HG02798 (cell line): ENCODE data around the gene COL24A1.

Experiments used
- ATAC-seq: cut with Tn5 transposase; IDR thresholded peaks from one replicate; pipeline ENCODE4 v1.9.1; 2021; ENCODE audit warnings: mild to moderate bottlenecking; ENCODE audit not compliant: unreplicated experiment, poor library complexity

Gene COL24A1

GRCh38 chr1:86156566-86157455 is at the start of gene COL24A1:
COL24A1 (minus strand) TSS chr1:86156772; CDS start chr1:86156396, 376 bp downstream.
- ATAC-seq: no peak

DNA sequence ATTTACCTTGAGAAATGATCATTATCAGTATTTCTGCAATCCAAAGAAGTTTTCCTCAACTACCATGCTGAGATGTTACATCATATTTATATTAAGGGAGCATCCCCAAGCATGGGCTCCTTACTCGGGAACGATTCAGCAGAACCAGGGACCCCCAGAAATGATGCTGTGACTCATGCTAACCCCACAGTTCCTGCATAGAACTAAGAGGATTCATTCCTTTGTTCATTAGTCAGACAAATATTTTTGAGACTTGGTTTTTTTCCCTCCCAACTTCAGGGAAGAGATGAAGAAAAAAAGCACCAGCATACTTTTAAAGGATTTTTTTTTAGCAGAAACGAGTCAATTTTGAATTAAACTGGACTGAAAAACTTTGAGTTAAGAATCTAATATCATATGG is 49.2 kb upstream of the COL24A1 start:
- ATAC-seq: no peak

DNA sequence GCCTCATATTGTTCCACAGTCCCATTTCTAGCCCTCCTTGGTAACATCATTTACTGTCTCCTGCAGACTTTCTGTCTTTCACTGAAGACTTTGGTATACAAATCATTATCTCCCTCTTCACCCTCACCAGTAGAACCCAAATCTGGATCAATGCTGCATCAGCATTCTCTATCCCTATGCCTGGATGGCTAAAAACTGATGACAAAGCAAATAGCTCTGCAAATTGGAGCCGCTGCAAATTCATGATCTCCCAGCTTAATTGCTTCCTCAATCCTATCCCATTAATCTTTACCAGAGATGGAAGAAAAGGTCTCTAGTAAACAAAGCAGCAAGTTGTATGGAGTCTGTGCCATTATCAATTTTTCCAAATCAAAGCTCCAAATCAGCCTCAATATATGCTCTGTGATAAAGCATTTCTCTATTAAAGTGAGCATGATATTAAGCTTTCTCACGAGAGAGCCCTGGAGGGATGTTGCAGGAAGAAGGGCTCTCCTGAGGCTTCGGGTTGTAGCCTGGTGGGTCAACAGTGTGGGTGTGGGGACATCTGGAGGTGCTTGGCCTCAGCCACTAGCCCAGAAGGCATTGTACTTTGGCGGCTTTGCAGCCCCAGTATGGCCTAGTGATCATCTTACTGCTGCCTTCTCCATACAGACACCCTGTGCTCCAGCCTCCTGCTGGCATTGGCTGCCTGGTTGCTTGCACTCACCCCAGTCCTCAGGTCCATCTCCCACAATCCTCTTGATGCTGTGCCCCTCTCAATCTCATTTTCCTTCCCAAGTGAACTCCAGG is 46.2 kb upstream of the COL24A1 start:
- no peak for ATAC-seq

- ATAC-seq: no peak
Measured at GRCh38 chr1:86201311-86201710, 44.7 kb upstream of the COL24A1 start.

GRCh38 chr1:86200901-86201300 is 44.3 kb upstream of the COL24A1 start:
- ATAC-seq: no peak

GRCh38 chr1:86197206-86197855 is 40.8 kb upstream of the COL24A1 start:
- no peak for ATAC-seq

DNA sequence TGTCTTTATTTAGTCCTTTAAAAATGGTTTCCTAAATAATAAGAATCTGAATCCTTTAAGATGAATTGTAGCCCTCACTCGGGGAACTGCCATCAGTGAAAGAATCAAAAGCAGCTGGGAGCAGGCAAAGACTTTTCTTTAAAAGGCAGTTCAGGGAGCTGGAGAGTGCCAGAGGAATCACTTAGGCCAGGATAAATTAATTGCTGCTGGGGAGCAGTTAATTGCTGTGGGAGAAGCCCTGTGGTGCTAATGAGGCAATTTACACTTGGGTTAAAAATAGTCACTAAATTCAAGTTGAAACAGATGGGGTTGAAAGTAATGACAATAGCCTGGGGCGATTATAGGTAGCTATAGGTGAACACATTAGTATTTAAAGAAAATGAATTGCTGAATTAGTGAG is 38.7 kb upstream of the COL24A1 start:
- ATAC-seq: no peak

- no peak for ATAC-seq
Measured at GRCh38 chr1:86194491-86195034, 38.0 kb upstream of the COL24A1 start.

- ATAC-seq: no peak
Measured at GRCh38 chr1:86192417-86192816, 35.8 kb upstream of the COL24A1 start.

GRCh38 chr1:86191958-86192357 is 35.4 kb upstream of the COL24A1 start:
- ATAC-seq: no peak

- ATAC-seq: no peak
Measured at GRCh38 chr1:86190873-86191272, 34.3 kb upstream of the COL24A1 start.

DNA sequence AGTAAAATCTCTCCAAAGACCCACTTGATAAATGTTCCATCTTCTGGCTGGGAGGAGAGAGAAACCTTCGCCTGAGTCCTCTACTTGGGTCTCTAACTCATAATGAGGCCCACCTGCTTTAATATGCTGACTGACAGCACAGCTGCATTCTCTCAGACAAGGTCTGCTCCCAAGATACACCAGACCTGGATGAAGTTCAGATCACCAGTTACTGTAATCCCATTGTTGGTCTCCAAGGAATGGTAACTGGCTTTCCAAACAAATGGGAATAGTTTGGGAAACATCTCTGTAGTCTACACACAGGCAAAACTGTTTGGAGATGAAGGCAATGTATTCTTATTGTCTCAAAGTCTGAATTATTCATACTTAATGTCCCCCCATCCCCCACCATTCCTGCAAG is 27.9 kb upstream of the COL24A1 start:
- no peak for ATAC-seq

- ATAC-seq: no peak
Measured at GRCh38 chr1:86183810-86184209, 27.2 kb upstream of the COL24A1 start.

GRCh38 chr1:86176226-86176625 is 19.7 kb upstream of the COL24A1 start:
- no peak for ATAC-seq

DNA sequence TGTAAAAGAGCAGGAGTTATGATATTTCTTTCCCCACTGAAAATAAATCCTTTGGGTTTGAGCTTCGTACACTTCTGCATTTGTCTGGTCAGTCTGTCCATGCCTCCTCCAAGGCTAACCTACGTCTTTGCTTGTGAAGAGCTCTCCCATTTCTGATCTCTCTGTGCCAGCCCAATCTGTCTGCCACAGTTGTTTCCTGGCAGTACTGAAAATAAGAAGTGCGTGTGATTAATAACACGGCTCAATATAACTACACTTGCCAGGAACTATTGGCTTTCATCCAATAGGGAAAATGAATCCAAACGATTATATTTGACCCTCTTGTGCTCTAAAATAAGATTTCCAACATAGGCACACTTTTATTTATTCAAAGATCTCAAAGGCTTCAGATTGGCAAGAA is 19.2 kb upstream of the COL24A1 start:
- ATAC-seq: no peak

GRCh38 chr1:86169625-86170024 is 13.1 kb upstream of the COL24A1 start:
- ATAC-seq: no peak

DNA sequence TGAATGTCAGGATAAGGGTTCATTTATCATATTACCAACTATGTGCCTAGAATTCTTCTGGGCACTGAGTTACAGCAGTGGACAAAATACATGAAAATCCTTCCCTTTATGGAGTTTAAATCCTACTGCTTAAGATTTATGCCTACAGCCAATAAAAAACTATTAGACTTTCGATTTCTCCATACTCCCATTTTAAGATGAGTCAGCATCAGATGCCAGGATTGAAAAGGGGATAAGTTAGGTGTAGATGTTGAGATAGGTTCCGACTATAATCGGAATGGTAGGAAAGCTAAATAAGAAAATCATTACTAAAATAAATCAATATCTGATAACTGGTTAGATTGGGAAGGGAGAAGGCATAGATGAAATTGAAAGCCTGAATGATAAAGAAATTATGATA is 3.2 kb upstream of the COL24A1 start:
- ATAC-seq: no peak

GRCh38 chr1:86155807-86156565 is 586 bp downstream of the COL24A1 start:
- ATAC-seq: no peak

- no peak for ATAC-seq
Measured at GRCh38 chr1:86155051-86155806, 1.3 kb downstream of the COL24A1 start.
